ENCODE results near the gene ZNF407. TPM values are rescaled to one million over a fixed set of nuclear protein-coding genes. Genes with fewer than 3 reads are reported as not detected.

Gene ZNF407
- total and polyA plus RNA-seq, 2 of the 13 experiments (the other 11 are each of a cell fraction or from before 2014, with no cell fraction given) = 2.3 to 8.7 TPM

- TF ChIP-seq EP300 (IDR thresholded peaks at IDR 0.05; ENCODE audit: low read depth in 2 of 2, low read length in 2 of 2) = peak; percentile 80 to 83; a peak in 3 of 4 replicates
- TF ChIP-seq EP300 (CRISPR knock-in tag; IDR thresholded peaks at IDR 0.05; ENCODE audit: borderline replicate concordance) = peak; percentile 51; the same call in 1 of the 2 replicates
- TF ChIP-seq SRSF9 (IDR thresholded peaks at IDR 0.05; ENCODE audit: borderline replicate concordance, insufficient read depth, low read depth, low read length, poor library complexity, severe bottlenecking) = no peak
- peak; percentile 76 for TF ChIP-seq HNF1B (CRISPR knock-in tag; IDR thresholded peaks at IDR 0.05)
- TF ChIP-seq CREBL2 (CRISPR knock-in tag; IDR thresholded peaks at IDR 0.05; ENCODE audit: borderline replicate concordance) = no peak
- TF ChIP-seq RBM39 (IDR thresholded peaks at IDR 0.05; ENCODE audit: low read depth, low read length, poor library complexity, severe bottlenecking) = no peak
- no peak for TF ChIP-seq KDM3A (CRISPR knock-in tag; IDR thresholded peaks at IDR 0.05; ENCODE audit: low read depth)
- peak in 1 of 2 experiments; percentile 59; a peak in 1 of 4 replicates for TF ChIP-seq KLF16 (CRISPR knock-in tag; IDR thresholded peaks at IDR 0.05)
- no peak for TF ChIP-seq ZIK1 (CRISPR knock-in tag; IDR thresholded peaks at IDR 0.05; ENCODE audit: borderline replicate concordance, low read depth)
- TF ChIP-seq RARG (CRISPR knock-in tag; IDR thresholded peaks at IDR 0.05; ENCODE audit: low read depth) = no peak
- no peak for TF ChIP-seq TRIM24 (CRISPR knock-in tag; IDR thresholded peaks at IDR 0.05)
- TF ChIP-seq ZNF558 (CRISPR knock-in tag; IDR thresholded peaks at IDR 0.05; ENCODE audit: borderline replicate concordance) = 0 out of 2 replicates have a peak, but pooled peaks have one; percentile 30
- TF ChIP-seq ZSCAN9 (CRISPR knock-in tag; IDR thresholded peaks at IDR 0.05; ENCODE audit: borderline replicate concordance) = no peak
- TF ChIP-seq ZNF224 (CRISPR knock-in tag; IDR thresholded peaks at IDR 0.05) = no peak
- TF ChIP-seq ZNF660 (CRISPR knock-in tag; IDR thresholded peaks at IDR 0.05; ENCODE audit: borderline replicate concordance, low read depth) = no peak
- no peak for TF ChIP-seq ZNF234 (CRISPR knock-in tag; conservative IDR thresholded peaks at IDR 0.05)
- peak; percentile 86 for TF ChIP-seq KDM6A (CRISPR knock-in tag; IDR thresholded peaks at IDR 0.05; ENCODE audit: low read depth)
- TF ChIP-seq KLF9 (CRISPR knock-in tag; IDR thresholded peaks at IDR 0.05; ENCODE audit: low read depth) = no peak
- TF ChIP-seq, protein P1, sequence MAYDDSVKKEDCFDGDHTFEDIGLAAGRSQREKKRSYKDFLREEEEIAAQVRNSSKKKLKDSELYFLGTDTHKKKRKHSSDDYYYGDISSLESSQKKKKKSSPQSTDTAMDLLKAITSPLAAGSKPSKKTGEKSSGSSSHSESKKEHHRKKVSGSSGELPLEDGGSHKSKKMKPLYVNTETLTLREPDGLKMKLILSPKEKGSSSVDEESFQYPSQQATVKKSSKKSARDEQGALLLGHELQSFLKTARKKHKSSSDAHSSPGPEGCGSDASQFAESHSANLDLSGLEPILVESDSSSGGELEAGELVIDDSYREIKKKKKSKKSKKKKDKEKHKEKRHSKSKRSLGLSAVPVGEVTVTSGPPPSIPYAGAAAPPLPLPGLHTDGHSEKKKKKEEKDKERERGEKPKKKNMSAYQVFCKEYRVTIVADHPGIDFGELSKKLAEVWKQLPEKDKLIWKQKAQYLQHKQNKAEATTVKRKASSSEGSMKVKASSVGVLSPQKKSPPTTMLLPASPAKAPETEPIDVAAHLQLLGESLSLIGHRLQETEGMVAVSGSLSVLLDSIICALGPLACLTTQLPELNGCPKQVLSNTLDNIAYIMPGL (CRISPR knock-in tag; IDR thresholded peaks at IDR 0.05; ENCODE audit: borderline replicate concordance in 1 of 2, low read depth in 1 of 2) = peak in 1 of 2 experiments; percentile 29; a peak in 2 of 4 replicates
- no peak for TF ChIP-seq ZNF251 (CRISPR knock-in tag; IDR thresholded peaks at IDR 0.05)
- TF ChIP-seq SRSF4 (IDR thresholded peaks at IDR 0.05; ENCODE audit: low read depth, low read length, poor library complexity, severe bottlenecking) = no peak
- no peak for TF ChIP-seq CENPX (CRISPR knock-in tag; IDR thresholded peaks at IDR 0.05)
- TF ChIP-seq GABPA (IDR thresholded peaks at IDR 0.05; ENCODE audit: low read depth, low read length) = no peak
- TF ChIP-seq GABPA (CRISPR knock-in tag; IDR thresholded peaks at IDR 0.05; ENCODE audit: low read depth) = no peak
- TF ChIP-seq ZNF513 (CRISPR knock-in tag; conservative IDR thresholded peaks at IDR 0.05) = no peak
Observed at GRCh38 chr18:74734013-74734444, 136.4 kb downstream of the ZNF407 start (continued).
